OCI-LY7 (cell line): ENCODE results near the gene TOMM20.

Source experiments
- EZH2phosphoT487 ChIP-seq: fragments of 200-600 bp; sonication (generic); IDR thresholded peaks from 2 replicates; pipeline ENCODE4 v1.6.1; 2018; ENCODE audit warnings: low read depth, borderline replicate concordance, mild to moderate bottlenecking, mixed run types, antibody characterized with exemption, low read length, moderate library complexity, mixed read lengths
- TF ChIP-seq, protein P1 (sequence below): fragments of 200-600 bp; sonication (generic); conservative IDR thresholded peaks from 2 replicates; pipeline ENCODE4 v1.5.1; 2014; ENCODE audit warnings: mild to moderate bottlenecking, antibody characterized with exemption, low read length, moderate library complexity, mixed read lengths

DNA sequence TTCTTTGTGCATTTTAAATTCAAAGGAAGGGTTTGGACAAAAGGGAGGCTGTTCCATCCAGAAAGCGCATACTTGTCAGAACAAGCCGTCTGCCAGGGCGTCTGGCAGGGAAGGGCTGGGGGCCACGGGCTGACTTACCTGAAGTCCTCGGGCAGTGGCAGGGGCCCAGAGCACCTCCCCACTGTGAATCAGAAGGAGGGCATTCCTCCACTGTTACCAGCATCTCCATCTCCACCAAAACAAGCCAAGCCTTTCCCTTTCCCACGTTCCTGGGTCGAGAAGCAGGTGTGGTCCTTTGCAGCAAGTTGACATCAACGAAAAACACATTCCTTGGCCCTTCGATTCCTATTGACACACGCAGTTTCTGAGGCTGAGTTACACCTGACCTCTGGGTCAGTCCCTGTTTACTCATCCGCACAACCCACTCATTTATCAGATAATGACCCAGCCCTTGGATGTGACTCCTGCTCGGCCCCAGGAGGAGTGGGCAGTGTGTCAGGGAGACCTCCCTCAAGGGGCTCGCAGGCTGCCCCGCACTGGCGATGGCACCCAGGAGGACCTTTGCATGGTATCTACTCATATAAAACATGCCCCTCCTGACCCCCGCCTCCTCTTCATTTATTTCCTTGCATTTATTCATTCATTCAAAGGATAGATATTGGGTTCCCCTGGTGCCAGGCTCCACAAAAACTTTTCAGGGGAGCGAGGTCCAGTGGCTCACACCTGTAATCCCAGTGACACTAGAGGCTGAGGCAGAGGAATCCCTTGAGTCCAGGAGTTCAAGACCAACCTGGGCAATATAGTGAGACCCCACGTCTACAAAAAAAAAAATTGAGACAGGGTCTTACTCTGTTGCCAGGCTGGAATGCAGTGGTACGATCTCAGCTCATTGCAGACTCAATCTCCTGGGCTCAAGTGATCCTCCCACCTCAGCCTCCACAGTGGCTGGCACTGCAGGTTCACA, 60.2 kb downstream of the TOMM20 start:
- TF ChIP-seq, protein P1, sequence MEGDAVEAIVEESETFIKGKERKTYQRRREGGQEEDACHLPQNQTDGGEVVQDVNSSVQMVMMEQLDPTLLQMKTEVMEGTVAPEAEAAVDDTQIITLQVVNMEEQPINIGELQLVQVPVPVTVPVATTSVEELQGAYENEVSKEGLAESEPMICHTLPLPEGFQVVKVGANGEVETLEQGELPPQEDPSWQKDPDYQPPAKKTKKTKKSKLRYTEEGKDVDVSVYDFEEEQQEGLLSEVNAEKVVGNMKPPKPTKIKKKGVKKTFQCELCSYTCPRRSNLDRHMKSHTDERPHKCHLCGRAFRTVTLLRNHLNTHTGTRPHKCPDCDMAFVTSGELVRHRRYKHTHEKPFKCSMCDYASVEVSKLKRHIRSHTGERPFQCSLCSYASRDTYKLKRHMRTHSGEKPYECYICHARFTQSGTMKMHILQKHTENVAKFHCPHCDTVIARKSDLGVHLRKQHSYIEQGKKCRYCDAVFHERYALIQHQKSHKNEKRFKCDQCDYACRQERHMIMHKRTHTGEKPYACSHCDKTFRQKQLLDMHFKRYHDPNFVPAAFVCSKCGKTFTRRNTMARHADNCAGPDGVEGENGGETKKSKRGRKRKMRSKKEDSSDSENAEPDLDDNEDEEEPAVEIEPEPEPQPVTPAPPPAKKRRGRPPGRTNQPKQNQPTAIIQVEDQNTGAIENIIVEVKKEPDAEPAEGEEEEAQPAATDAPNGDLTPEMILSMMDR, result no peak
- no peak for TF ChIP-seq EZH2phosphoT487
